Non-pigmented ciliary epithelial cell (primary cell): Measurements from ENCODE around the gene VSX1.

ENCODE experiments used
- DNase-seq: peaks from one replicate; pipeline ENCODE4 v3.0.0-alpha.2; 2010; ENCODE audit warnings: low read depth

The VSX1 gene

DNA sequence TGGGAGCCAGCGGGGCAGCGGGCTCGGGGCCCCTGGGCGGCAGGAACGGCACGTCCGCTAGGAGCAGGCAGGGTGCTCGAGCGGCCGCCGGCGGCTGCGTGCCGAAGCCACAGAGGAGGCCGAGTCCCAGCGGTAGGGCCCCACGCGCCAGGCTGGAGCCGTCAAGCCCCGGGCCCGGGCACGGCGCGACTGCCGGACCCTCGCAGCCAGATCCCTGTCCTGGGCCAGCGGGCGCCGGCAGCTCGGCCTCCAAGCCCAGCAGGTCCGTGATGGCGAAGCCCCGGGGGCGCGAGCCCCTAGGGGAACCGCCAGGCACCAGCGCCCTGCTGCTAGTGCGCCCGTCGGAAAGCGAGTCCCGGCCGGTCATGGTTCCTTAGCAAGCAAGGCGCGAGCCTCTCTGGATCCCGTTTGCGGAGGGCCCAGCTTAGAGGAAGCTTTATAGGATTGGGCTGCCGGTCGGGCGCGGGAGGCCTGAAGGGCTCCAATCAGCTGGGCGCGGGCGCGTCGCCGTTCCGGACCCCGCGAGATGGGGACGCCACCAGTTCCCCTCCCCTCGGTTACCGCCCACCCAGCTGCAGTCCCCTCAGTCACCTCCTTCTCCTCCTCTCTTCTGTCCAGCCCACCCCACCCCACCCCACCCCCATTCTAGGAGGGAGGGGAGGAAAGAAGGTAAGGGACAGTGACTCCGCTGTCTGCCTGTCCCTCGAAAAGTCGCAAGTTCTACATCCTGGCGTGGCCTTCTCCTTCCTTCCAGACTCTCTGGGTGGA is at the start of gene VSX1:
TSS of gene VSX1 (minus strand) at position 412 of the 768 bp plus-strand sequence. CDS start at position 367, 45 bp downstream.
- no peak for DNase-seq

DNA sequence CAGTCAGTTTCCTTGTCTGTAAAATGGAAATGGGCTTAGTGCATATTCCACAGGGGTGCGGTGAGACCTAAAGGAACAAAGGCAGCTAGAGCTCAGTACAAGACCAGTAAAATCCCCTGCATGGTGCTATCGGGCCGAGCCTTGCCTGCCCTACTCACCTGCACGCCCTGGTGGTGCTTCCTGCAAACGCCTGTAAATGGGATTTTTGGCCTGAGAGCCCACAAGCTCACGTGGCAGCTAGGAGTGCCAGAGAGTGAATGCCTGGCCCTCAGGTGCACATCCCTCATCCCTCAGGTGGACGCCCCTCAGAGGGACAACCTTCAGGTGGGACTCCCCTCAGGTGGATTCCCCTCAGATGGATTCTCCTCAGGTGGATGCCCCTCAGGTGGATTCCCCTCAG is 48.0 kb upstream of the VSX1 start:
- DNase-seq = no peak

- DNase-seq = no peak
Measured at GRCh38 chr20:25129428-25129827, 47.5 kb upstream of the VSX1 start.

- no peak for DNase-seq
Measured at GRCh38 chr20:25128649-25129048, 46.7 kb upstream of the VSX1 start.

- DNase-seq = no peak
Measured at GRCh38 chr20:25127761-25128537, 46.0 kb upstream of the VSX1 start.

- DNase-seq = no peak
Measured at GRCh38 chr20:25126204-25127029, 44.5 kb upstream of the VSX1 start.

- no peak for DNase-seq
Measured at GRCh38 chr20:25125636-25126035, 43.7 kb upstream of the VSX1 start.

DNA sequence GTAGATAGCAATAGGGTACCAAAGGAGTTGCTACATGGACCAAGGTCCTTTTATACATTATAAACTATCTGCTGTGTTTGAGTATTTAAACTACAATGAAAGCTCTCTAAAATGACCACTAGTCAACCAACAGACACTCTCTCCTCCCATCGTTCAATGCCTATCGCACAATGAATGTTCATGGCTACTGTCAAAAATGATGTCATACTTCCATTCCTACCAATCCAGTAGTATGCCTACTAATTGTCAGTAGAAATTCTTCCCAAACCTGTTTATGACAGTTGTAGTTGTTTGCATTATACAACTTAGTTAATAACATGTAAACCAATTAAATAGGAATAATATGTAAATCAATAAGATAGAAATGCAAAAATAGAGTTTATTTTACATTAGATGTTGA is 39.0 kb upstream of the VSX1 start:
- DNase-seq = no peak

DNA sequence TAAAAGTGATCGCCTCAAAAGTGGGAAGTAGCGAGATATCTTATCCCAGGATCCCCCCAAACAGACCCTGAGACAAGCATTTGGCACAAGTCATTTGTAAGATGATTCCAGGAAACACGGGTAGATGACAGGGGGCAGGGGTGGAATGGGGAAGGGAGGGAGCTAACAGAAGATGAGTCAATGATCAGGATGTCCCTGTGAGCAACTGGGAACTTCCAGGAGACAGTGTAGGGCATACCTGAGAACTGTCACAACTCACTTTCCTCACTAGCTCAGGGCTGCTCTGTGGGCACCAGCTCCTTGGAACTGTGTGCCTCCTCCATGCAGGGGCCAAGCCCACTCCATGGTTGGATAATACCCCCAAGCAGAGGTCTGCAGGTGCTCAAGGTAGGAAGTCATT is 38.5 kb upstream of the VSX1 start:
- DNase-seq = no peak

- DNase-seq = no peak
Measured at GRCh38 chr20:25118529-25118928, 36.6 kb upstream of the VSX1 start.

DNA sequence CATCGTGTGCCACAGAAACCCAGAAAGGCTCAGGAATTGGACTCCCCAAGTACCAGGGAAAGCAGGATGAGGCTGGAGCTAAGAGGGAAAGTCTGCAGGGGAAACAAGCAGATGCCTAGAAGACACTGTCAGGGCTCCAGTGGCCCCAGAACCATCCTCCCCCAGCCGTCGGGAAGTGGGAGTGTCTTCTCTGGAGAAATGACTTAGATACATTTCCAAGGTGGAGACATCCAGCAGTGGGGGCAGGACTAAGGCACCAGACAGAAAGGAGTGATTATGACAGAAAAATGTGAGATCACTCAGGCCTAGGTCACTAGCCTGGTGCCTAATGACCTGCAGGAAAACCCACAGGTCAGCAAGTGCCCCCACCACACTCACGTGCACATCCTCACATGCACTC is 36.0 kb upstream of the VSX1 start:
- no peak for DNase-seq

DNA sequence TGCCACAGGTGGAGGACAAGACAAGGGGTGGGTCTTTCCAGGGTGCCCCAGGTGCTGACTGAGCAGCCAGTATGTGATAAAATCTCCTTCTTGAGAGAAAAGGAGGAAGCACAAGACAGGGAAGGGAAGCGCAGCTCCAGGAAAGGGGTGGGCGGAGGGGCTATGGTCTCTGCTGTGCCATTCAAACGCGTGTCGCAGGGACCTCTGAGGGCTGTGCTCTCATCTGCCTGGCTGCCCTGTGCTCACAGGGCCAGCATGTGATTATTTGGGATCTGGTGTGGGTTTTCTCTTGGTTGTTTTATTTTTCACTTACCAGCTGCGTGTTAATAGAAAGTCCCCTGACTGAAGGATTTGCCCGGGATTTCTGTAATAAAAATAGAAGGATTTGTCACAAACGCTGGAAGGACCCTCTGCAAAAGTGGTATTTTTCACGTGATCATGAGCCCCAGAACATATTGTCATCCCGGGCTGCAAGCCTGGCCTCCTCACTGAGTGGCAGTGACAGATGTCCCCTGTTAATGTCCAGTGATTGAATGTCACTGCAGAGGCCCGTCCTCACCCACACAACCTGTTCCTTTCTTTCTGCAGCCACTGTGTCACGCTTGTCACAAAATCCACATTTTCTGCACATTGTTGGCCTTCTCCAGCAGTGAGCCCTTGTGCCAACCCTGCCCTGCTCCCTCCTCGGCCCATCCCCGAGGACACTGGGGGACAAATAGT is 35.0 kb upstream of the VSX1 start:
- DNase-seq = no peak

GRCh38 chr20:25103526-25103925 is 21.6 kb upstream of the VSX1 start:
- DNase-seq = no peak

DNA sequence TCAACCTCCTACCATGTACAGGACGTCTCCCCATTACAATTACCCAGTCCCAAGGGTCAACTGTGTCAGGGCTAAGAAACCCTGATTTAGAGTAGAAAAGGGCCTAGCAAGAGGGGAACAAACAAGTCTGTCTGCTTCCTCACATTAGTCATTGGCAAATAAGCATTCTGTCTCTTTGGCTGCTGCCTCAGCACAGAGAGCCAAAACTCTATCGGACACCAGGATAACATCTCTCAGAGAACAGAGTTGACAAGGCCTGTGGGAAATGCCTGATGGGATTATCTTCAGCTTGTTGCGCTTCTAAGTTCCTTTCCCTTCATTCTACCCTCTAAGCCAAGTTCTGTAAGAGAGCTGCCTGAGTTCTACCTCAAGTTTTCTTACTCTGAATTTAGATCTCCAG is 19.0 kb upstream of the VSX1 start:
- DNase-seq = no peak

- no peak for DNase-seq
Measured at GRCh38 chr20:25099601-25100140, 17.7 kb upstream of the VSX1 start.

- no peak for DNase-seq
Measured at GRCh38 chr20:25097498-25097897, 15.6 kb upstream of the VSX1 start.

GRCh38 chr20:25090492-25091429 is 8.8 kb upstream of the VSX1 start:
- DNase-seq = no peak

DNA sequence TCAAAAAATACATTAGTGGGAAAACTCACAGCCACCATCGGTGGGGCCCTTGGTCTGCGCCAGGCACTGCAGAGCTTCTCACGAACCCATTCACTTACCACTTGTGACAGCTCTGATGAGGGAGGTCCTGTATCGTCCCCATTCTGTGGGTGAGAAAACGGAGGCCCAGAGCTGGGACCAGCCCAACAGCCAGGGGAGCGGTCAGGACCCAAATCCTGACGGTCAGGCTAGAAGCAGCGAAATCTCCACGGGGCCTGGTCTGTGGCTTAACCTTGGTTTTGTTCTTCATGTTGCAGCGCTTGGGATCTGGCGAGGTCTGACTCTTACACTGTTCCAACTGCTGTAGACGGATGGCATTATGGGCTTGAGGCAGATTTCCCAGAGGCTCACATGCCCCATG is 7.7 kb upstream of the VSX1 start:
- DNase-seq = no peak

DNA sequence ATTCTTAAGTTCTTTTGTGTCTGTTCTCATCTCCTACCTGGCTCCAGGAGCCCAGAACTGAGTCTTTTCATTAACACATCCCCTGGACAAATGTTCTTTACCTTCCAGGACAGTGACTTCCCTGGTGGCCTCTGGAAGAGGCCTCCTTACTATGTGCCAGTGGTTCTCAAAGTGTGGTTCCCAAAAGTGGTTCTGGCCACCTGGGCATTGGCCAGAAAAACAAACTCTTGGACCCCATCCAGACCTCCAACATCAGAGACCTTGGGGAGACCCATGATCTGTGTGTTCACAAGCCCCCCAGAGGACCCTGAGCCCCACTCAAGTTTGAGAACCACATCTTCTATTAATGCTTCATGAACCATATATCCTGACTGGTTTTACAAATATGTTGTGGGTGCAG is 7.2 kb upstream of the VSX1 start:
- DNase-seq = no peak

- no peak for DNase-seq
Measured at GRCh38 chr20:25088267-25088666, 6.3 kb upstream of the VSX1 start.
